Suppressor macrophage treated with lipopolysaccharide for 4 hours (primary cell): ENCODE data around the gene SLC25A25.
A peak's percentile ranks its signal among the peaks of the same experiment; 100 is the strongest.
"Not testable (repeated sequence)": the region's sequence is repeated elsewhere in the genome, so short reads cannot be mapped to it uniquely, and the experiment has no call there.

Source experiments
- DNase-seq: peaks from one replicate; pipeline ENCODE4 v3.0.0-alpha.2; 2020

The SLC25A25 gene

DNA sequence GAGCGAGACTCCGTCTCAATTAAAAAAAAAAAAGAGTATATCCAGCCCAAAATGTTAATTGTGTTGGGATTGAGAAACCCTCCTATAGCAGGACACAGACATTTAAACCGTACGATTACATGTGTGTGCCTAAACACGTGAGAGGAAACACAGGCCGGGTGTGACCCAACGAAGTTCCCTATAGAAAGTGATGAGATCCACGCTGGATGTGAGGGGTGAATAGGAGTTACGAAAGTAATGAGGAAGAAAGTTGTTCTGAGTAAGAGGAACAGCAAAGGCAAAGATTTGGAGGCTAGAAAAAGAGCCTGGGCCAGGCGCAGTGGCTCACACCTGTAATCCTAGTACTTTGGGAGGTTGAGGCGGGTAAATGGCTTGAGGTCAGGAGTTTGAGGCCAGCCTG lies 14.5 kb upstream of the SLC25A25 start:
- DNase-seq = peak; percentile 97

- DNase-seq = peak; percentile 53
These were observed 13.9 kb upstream of the SLC25A25 start for GRCh38 chr9:128054087-128054486.

- peak; percentile 70 for DNase-seq
These were observed 12.5 kb upstream of the SLC25A25 start for GRCh38 chr9:128055344-128056040.

DNA sequence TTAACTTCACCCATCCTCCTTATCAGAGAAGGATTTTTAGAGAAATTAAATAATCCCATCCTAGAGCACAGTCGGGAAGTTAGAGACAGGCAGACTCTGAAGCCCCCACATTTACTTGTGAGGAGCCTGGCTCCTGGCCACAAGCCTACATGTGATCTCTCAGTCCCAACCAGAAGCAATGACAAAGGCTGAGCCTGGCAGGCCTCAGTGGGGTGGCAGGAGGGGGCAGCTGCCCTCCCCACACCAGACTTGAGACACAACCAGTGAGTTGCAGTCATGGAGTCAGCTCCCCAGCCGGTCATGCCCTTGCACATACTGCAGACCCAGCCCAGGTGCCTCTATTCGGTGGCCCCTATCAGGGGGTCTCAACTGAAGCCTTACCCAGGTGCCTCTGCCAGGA lies 11.9 kb upstream of the SLC25A25 start:
- no peak for DNase-seq

DNA sequence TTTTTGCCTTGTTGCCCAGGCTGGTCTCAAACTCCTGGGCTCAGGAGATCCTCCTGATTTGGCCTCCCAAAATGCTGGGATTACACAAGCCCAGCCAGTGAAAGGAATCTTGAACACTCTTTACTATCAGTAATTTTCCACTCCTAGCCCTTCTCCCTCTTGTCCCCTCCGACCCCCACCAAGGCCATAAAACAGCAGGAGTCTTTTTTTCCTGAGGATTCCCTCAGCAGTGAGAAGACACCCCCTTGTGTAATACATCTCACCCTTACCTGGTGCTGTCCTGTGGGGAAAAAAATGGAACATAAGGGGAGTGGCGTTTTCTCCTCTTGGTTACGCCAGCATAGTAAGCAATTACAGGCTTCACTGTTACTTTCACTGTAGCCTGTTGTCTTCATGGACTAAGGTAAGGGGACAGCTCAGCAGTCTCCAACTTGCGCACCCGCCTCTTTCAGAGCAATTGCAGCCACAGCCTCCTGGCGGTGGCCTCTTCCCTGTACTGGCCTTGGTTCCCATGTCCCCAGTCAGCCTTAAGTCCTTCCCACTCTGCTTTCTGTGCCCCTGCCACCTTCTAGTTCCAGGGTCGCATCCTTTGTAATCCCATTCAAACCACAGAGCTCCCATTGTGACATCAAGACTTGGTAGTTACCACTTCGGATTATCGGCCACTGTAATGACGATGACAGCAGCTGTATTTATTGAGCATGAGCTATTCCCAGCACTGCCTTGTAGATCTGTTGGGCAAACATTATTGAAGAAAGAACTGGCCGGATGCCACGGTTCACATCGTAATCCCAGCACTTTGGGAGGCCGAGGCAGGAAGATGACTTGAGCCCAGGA lies 10.9 kb upstream of the SLC25A25 start:
- no peak for DNase-seq

DNA sequence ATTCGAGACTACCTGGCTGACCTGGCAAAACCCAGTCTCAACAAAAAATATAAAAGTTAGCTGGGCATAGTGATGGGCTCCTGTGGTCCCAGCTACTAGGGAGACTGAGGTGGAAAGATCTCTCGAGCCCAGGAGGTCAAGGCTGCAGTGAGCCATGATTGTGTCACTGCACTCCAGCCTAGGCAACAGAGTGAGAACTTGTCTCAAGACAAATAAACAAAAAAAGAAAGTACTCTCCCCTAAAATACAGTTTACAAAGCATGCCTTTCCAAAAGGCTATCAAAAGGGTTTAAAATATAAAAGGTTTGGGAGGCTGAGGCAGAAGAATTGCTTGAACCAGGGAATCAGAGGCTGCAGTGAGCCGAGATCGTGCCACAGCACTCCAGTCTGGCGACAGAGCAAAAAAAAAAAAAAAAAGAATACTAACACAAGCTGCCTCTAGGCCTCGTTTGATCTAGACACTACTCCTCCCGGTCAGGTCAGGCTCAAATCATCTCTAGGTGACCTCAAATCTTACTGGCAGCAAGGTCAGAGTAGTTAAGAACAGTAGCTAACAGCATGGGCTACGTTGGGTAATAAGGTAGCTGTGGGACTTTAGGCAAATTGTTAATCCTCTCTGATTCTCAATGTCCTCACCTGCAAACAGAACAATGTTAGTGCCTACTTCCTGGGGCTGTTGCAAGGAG lies 10.2 kb upstream of the SLC25A25 start:
- DNase-seq = no peak

DNA sequence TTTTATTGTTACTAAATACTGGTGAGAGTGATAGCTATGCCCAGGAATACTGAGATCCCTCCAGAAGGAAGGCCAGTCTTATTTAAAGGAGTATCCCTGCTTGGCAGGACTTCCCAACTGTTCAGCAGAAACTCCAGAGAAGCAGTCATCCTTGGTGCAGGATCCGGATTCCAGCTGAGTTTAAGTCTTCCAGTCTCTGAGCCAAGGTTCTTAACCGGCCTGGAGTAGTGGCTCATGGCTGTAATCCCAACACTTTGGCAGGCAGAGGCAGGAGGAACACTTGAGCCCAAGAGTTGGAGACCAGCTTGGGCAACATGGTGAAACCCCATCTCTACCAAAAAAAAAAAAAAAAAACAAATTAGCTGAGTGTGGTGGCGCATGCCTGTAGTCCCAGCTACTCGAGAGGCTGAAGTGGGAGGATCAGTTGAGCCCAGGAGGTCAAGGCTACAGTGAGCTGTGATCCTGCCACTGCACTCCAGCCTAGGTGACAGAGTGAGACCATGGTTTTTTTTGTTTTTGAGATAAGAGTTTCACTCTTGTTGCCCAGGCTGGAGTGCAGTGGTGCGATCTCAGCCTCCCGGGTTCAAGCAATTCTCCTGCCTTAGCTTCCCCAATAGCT lies 8.6 kb upstream of the SLC25A25 start:
- no peak for DNase-seq

DNA sequence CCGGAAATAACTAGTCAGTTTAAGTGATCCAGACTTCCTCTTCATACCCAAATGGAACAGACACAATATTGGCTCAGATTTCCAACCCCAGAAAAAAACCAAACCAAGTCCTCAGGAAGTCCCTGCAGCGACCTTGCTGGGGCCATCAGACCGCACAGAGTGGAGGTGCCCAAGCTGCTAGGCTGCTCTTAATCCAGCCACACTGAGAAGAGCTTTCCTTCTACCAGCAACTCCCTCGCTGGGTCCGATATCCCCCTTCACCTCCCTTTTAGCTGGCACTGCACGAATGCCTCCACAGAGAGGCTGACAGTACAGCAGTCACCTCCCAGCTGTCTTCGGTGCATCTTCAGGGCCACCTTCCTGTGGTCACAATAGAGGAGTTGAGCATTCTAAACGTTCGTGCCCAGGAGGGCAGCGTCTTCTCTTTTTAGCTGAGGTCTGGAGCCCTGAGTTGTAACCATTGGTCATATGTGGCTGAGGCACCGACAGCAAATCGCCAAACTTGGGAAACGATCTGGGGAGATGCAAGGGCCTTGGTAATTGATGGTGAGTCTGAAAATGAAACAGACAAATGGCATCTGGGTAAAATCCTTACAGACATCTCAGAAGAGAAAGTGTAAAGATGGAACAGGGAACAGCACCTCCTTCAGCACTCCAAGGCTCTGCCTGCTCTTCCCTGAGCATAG lies 6.6 kb upstream of the SLC25A25 start:
- DNase-seq = peak; percentile 57

DNA sequence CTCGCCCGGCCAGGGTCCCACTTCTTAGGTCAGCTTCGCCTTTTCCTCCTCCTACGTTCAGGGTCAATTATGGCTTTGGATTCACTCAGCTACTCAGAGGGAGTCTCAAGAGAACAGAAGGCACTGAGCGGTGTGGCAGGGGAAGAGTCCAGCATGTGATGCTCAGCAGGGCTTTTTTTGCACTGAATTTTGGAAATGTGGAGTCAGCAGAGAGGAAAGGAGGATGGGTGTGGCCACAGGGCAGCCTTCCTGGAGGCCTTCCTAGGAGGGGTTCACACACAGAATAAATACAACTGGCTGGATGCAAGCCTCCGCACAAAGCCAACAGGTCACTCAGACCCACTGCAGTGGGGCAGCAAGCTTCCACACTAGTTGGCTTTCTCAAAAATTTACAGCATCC lies 5.8 kb upstream of the SLC25A25 start:
- no peak for DNase-seq

- DNase-seq = no peak
These were observed 4.9 kb upstream of the SLC25A25 start for GRCh38 chr9:128062846-128063831.

GRCh38 chr9:128065907-128066712 lies 1.9 kb upstream of the SLC25A25 start:
- no peak for DNase-seq

DNA sequence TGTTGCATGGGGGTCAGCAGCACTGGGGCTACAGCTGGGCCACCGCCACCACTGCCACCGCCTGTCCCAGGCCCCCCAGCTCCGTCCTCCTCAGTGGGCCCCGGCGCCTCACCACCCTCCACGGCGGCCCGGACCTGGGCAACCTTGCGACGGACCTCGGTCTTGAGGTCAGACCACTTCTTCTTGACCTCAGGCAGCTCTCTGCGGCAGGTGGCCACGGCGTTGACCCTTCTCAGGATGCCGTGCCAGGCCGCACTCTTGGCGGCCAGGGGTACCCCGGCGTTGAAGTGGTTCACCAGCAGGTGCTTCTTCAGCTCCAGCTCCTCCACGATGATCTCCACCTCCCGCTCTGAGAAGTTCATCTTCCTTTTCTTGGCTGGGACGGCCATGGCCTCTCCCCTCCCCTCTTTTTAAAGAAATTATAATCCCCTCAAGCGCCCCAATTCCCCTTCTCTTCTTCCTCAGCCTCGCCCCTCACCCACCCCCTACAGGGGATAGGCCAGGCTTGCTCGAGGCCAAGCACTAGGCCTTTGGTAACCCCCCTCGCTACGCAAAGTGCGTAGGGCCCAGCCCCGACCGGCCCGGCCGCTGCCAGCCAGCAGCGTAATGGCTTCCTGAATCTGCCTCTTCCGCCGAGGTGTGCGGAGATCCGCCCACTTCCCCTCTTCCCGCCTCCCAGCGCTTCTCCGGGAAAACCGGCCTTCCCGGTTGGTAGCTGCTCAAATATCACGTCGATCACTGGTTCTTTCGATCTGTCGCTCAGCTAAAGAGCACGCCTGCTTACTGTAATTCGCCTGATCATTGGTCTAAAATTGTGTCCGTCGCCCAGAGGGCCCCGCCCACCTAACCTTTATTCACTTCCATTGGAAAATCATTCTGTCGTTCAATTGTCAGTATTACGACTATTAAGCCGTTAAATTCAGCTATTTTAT lies 1.1 kb upstream of the SLC25A25 start, which contains the start of gene NAIF1:
Gene NAIF1, minus strand, starts transcription at position 608 of the 932 bp plus-strand sequence. Its CDS starts 219 bp downstream, at position 389.
- peak; percentile 99 for DNase-seq

DNA sequence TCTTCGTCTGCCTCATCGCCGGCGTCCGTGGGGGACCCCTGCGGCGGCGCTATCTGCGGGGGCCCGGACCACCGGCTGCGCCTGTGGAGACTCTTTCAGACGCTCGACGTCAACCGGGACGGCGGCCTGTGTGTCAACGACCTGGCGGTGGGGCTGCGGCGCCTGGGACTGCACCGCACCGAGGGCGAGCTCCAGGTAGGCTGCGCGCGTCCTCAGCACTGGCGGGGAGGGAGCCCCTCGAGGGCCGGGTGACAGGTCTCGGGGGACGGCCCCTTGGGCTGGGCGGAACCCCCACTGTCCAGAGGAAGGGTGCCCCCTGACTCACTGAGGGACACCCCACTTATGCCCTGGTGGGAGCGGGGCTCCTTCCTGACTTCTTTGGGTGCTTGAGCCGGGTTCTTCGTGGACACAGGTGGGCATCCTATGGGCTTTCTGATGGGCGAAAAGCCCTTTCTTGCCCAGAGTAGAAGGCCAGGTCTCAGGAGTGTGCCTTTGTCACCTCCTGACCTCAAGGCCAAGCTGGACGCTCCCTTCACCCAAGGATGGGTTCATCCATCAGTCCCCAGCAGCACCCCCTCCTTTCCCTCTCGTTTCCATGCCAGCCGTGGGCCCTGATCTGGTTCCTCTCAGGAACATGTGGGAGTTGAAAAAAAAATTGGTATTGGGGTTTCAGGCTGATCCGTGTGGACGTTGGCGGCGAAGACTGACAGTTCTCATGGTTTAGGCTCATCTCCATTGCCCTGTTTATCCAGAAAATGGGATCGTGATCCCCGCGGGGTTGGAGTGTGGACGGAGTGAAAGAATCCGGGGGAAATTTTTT lies 564 bp downstream of the SLC25A25 start:
- DNase-seq = peak; percentile 51

- peak; percentile 42 for DNase-seq
These were observed 2.8 kb downstream of the SLC25A25 start for GRCh38 chr9:128070874-128071273.

GRCh38 chr9:128071475-128071874 lies 3.4 kb downstream of the SLC25A25 start:
- DNase-seq = not testable (repeated sequence)

- DNase-seq = peak; percentile 99
These were observed 4.4 kb downstream of the SLC25A25 start for GRCh38 chr9:128072144-128073021.

GRCh38 chr9:128073253-128073886 lies 5.3 kb downstream of the SLC25A25 start:
- no peak for DNase-seq
